ENCODE results near the gene C5orf46. TPM values are rescaled to one million over a fixed set of nuclear protein-coding genes. Genes with fewer than 3 reads are reported as not detected.

The C5orf46 gene
- total RNA-seq, 5 donors from 2014 or later (not counting 1 experiment from before 2014, with no cell fraction given) = not detected

- DNase-seq = no peak
- Mint-ChIP-seq H3K27ac (no peak overlapping the region), H3K4me1 (no peaks in the 10 kb centered on the region), H3K4me3 (no peak overlapping the region), H3K9me3 (no peaks in the 10 kb centered on the region), H3K27me3 (peaks cover 12 to 20% of the 10 kb centered on the region in 2 donors), H3K36me3 (no peaks in the 10 kb centered on the region)
- no peaks in the 10 kb centered on the region for H3K4me1 ChIP-seq (ENCODE audit: control insufficient read depth in 1 of 2, extremely low read depth in 1 of 2, insufficient read depth in 2 of 2, low read length in 2 of 2)
- WGBS (ENCODE audit: insufficient coverage) = no CpG with 5 or more reads among the region's 3 CpGs
- POLR2A ChIA-PET = no interaction called here
- no peak for ATAC-seq (replicated peaks in 1 of 4)
- H3K36me3 ChIP-seq (ENCODE audit: control insufficient read depth in 2 of 2, extremely low read depth in 1 of 2, insufficient read depth in 1 of 2, low read length in 1 of 2) = no peaks in the 10 kb centered on the region
- H3K9me3 ChIP-seq = no peaks in the 10 kb centered on the region
- no peaks in the 10 kb centered on the region for H3K27me3 ChIP-seq (replicated peaks in 1 of 2; ENCODE audit: control insufficient read depth in 2 of 2, extremely low read depth in 1 of 2, insufficient read depth in 2 of 2, low read length in 1 of 2)
- CTCF ChIA-PET = interaction anchor here in 1 of 2 donors (0.6 kb wide), 1 partner anchor 542 kb away, joined by 3 read pairs; no protein-coding TSS in a partner anchor
- H3K27ac ChIP-seq (ENCODE audit: low read length) = no peak overlapping the region
- H3K4me3 ChIP-seq (ENCODE audit: control insufficient read depth in 1 of 2, extremely low read depth in 1 of 2, low read length in 1 of 2) = no peak overlapping the region
These were observed 19.2 kb downstream of the C5orf46 start for GRCh38 chr5:147887026-147887627.

DNA sequence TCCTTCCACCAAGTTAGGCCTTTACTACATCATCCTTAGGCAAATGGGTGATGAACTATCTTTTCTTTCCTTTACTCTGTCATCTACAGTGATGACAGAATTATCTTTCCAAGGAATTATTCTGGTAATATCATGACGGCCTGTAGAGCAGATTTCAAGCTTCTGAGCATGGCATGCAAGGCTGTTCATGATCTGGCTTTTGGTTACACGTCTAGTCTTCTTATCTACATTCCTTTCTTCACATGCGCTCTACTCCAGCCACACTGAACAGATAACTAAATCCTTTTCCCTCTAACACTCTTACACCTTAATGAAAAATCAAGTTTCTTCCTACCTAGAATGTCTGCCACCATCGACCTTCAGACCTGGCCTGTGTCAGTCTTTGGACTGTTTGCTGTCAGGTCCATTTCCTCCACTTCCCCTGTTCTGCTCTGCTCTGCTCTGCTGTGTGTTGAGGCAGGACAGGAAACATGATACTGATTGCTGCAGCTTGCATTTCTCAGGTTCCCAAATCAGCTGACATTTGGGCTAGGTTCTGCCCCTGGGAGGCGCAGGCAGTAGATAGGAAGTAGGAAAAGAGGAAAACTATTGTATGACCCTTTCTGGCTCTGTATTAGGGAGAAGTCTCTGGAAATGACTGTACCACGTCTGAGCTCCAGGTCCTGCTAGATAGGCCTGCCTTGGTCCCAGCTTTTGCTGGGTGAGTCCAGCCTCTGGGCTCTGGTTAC is 23.6 kb downstream of the C5orf46 start:
- CTCF ChIA-PET = no interaction called here
- Histone ChIP-seq H3K36me3 (ENCODE audit: control insufficient read depth in 2 of 2, extremely low read depth in 1 of 2, insufficient read depth in 1 of 2, low read length in 1 of 2) (no peaks in the 10 kb centered on the region), H3K27me3 (replicated peaks in 1 of 2; ENCODE audit: control insufficient read depth in 2 of 2, extremely low read depth in 1 of 2, insufficient read depth in 2 of 2, low read length in 1 of 2) (no peaks in the 10 kb centered on the region), H3K27ac (ENCODE audit: low read length) (no peak overlapping the region), H3K4me1 (ENCODE audit: control insufficient read depth in 1 of 2, extremely low read depth in 1 of 2, insufficient read depth in 2 of 2, low read length in 2 of 2) (no peaks in the 10 kb centered on the region), H3K9me3 (no peaks in the 10 kb centered on the region), H3K4me3 (ENCODE audit: control insufficient read depth in 1 of 2, extremely low read depth in 1 of 2, low read length in 1 of 2) (no peak overlapping the region)
- Mint-ChIP-seq H3K9me3 (no peaks in the 10 kb centered on the region), H3K4me3 (no peak overlapping the region), H3K27me3 (peaks cover 14 to 24% of the 10 kb centered on the region in 2 donors), H3K4me1 (no peaks in the 10 kb centered on the region), H3K27ac (no peak overlapping the region), H3K36me3 (no peaks in the 10 kb centered on the region)
- WGBS (ENCODE audit: insufficient coverage) = 81% methylated on average over 4 of the region's 6 CpGs
- no peak for ATAC-seq (replicated peaks in 1 of 4)
- POLR2A ChIA-PET = no interaction called here
- DNase-seq = no peak

DNA sequence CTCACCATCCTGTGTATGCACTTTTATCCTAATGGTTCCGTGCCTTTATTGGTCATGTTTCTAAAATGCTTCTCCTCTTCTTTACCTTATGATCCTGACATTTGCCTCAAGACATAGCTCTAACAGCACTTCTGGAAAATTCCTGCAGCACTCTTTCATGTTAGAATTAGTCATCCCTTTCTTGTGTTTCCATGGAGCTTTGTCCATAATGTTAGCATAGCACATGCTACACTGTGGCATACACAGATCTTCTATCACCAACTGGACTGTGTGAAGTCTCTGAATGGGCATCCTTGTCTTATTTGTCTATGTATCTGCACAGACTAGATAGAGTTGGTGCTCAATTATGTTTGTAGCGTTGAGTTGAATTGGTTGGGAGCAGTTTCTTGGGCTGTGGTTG is 25.9 kb downstream of the C5orf46 start:
- CTCF ChIA-PET = interaction anchor here (0.7 to 0.9 kb wide), 2 partner anchors 20 to 89 kb away, joined by 3 read pairs; no protein-coding TSS in a partner anchor
- H3K4me3 ChIP-seq (ENCODE audit: control insufficient read depth in 1 of 2, extremely low read depth in 1 of 2, low read length in 1 of 2) = no peak overlapping the region
- no peaks in the 10 kb centered on the region for H3K36me3 ChIP-seq (ENCODE audit: control insufficient read depth in 2 of 2, extremely low read depth in 1 of 2, insufficient read depth in 1 of 2, low read length in 1 of 2)
- Mint-ChIP-seq H3K4me1 (no peaks in the 10 kb centered on the region), H3K36me3 (no peaks in the 10 kb centered on the region), H3K9me3 (no peaks in the 10 kb centered on the region), H3K4me3 (no peak overlapping the region), H3K27me3 (peaks cover 14 to 23% of the 10 kb centered on the region in 2 donors), H3K27ac (no peak overlapping the region)
- no CpG with 5 or more reads among the region's 2 CpGs for WGBS (ENCODE audit: insufficient coverage)
- no peaks in the 10 kb centered on the region for H3K27me3 ChIP-seq (replicated peaks in 1 of 2; ENCODE audit: control insufficient read depth in 2 of 2, extremely low read depth in 1 of 2, insufficient read depth in 2 of 2, low read length in 1 of 2)
- ATAC-seq (replicated peaks in 1 of 4) = no peak
- DNase-seq = no peak
- H3K4me1 ChIP-seq (ENCODE audit: control insufficient read depth in 1 of 2, extremely low read depth in 1 of 2, insufficient read depth in 2 of 2, low read length in 2 of 2) = no peaks in the 10 kb centered on the region
- POLR2A ChIA-PET = no interaction called here
- H3K9me3 ChIP-seq = no peaks in the 10 kb centered on the region
- H3K27ac ChIP-seq (ENCODE audit: low read length) = no peak overlapping the region

GRCh38 chr5:147879784-147880183 is 26.6 kb downstream of the C5orf46 start:
- Mint-ChIP-seq H3K4me3 (no peak overlapping the region), H3K9me3 (no peaks in the 10 kb centered on the region), H3K27me3 (peaks cover 10 to 20% of the 10 kb centered on the region in 2 donors), H3K4me1 (no peaks in the 10 kb centered on the region), H3K36me3 (no peaks in the 10 kb centered on the region), H3K27ac (no peak overlapping the region)
- H3K27ac ChIP-seq (ENCODE audit: low read length) = no peak overlapping the region
- DNase-seq (no peak), ATAC-seq (replicated peaks in 1 of 4) (no peak)
- WGBS (ENCODE audit: insufficient coverage) = no CpG with 5 or more reads among the region's 3 CpGs
- H3K4me3 ChIP-seq (ENCODE audit: control insufficient read depth in 1 of 2, extremely low read depth in 1 of 2, low read length in 1 of 2) = no peak overlapping the region
- CTCF ChIA-PET = no interaction called here
- no peaks in the 10 kb centered on the region for H3K4me1 ChIP-seq (ENCODE audit: control insufficient read depth in 1 of 2, extremely low read depth in 1 of 2, insufficient read depth in 2 of 2, low read length in 2 of 2)
- H3K9me3 ChIP-seq = no peaks in the 10 kb centered on the region
- no peaks in the 10 kb centered on the region for H3K27me3 ChIP-seq (replicated peaks in 1 of 2; ENCODE audit: control insufficient read depth in 2 of 2, extremely low read depth in 1 of 2, insufficient read depth in 2 of 2, low read length in 1 of 2)
- POLR2A ChIA-PET = no interaction called here
- H3K36me3 ChIP-seq (ENCODE audit: control insufficient read depth in 2 of 2, extremely low read depth in 1 of 2, insufficient read depth in 1 of 2, low read length in 1 of 2) = no peaks in the 10 kb centered on the region

DNA sequence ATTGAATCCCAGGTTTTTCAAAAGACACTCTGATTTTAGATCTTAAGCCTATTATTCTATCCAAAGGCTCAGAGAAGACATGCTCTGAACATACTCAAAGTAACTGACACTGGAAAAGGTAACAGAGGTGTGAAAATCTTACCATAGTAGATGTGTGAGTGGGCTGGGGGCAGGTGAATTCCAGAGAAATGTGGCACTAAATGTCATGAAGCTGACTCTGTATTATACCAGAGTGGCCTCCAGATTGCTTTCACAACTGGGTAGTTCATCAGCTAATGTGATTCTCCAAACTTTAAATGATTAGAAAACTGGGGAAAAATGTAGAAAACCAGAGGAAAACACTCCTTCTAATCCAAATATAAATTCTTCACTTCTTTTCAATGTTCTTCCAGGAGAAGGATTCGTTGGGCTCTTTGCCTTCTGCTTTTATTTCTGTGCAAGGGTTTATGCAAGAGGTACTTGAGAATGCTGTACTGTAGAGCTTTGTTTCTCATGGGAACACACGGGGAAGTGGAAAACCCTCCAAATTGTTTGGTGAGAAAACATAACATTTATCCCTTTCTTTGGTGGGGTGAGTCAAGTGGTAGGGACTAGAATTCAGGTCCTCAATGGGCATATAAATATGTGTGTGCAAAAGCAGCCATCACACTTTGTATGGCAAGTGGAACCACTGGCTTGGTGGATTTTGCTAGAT is 28.1 kb downstream of the C5orf46 start, which contains the start of gene SCGB3A2:
Gene SCGB3A2 (plus strand): TSS at position 646 of the 694 bp plus-strand sequence. CDS start 93 bp downstream, outside the sequence.
- Mint-ChIP-seq H3K4me1 (no peaks in the 10 kb centered on the region), H3K36me3 (no peaks in the 10 kb centered on the region), H3K27me3 (peaks cover 7 to 14% of the 10 kb centered on the region in 2 donors), H3K4me3 (no peak within 1 kb of the TSS), H3K9me3 (no peaks in the 10 kb centered on the region), H3K27ac (no peak within 1 kb of the TSS)
- no peak within 1 kb of the TSS for H3K4me3 ChIP-seq (ENCODE audit: control insufficient read depth in 1 of 2, extremely low read depth in 1 of 2, low read length in 1 of 2)
- no peaks in the 10 kb centered on the region for H3K36me3 ChIP-seq (ENCODE audit: control insufficient read depth in 2 of 2, extremely low read depth in 1 of 2, insufficient read depth in 1 of 2, low read length in 1 of 2)
- no peaks in the 10 kb centered on the region for H3K4me1 ChIP-seq (ENCODE audit: control insufficient read depth in 1 of 2, extremely low read depth in 1 of 2, insufficient read depth in 2 of 2, low read length in 2 of 2)
- WGBS (ENCODE audit: insufficient coverage) = no CpG with 5 or more reads among the region's 2 CpGs
- no peak for DNase-seq
- H3K27me3 ChIP-seq (replicated peaks in 1 of 2; ENCODE audit: control insufficient read depth in 2 of 2, extremely low read depth in 1 of 2, insufficient read depth in 2 of 2, low read length in 1 of 2) = no peaks in the 10 kb centered on the region
- ChIA-PET POLR2A (no interaction called here), CTCF (no interaction called here)
- ATAC-seq (replicated peaks in 1 of 4) = no peak
- H3K9me3 ChIP-seq = no peaks in the 10 kb centered on the region
- H3K27ac ChIP-seq (ENCODE audit: low read length) = no peak within 1 kb of the TSS

- ChIA-PET CTCF (no interaction called here), POLR2A (no interaction called here)
- Mint-ChIP-seq H3K27ac (no peak overlapping the region), H3K4me1 (no peaks in the 10 kb centered on the region), H3K27me3 (peaks cover 7 to 14% of the 10 kb centered on the region in 2 donors), H3K4me3 (no peak overlapping the region), H3K9me3 (no peaks in the 10 kb centered on the region), H3K36me3 (no peaks in the 10 kb centered on the region)
- H3K4me1 ChIP-seq (ENCODE audit: control insufficient read depth in 1 of 2, extremely low read depth in 1 of 2, insufficient read depth in 2 of 2, low read length in 2 of 2) = no peaks in the 10 kb centered on the region
- WGBS (ENCODE audit: insufficient coverage) = no CpG with 5 or more reads among the region's 2 CpGs
- DNase-seq (no peak), ATAC-seq (replicated peaks in 1 of 4) (no peak)
- H3K36me3 ChIP-seq (ENCODE audit: control insufficient read depth in 2 of 2, extremely low read depth in 1 of 2, insufficient read depth in 1 of 2, low read length in 1 of 2) = no peaks in the 10 kb centered on the region
- H3K4me3 ChIP-seq (ENCODE audit: control insufficient read depth in 1 of 2, extremely low read depth in 1 of 2, low read length in 1 of 2) = no peak overlapping the region
- H3K27ac ChIP-seq (ENCODE audit: low read length) = no peak overlapping the region
- no peaks in the 10 kb centered on the region for H3K27me3 ChIP-seq (replicated peaks in 1 of 2; ENCODE audit: control insufficient read depth in 2 of 2, extremely low read depth in 1 of 2, insufficient read depth in 2 of 2, low read length in 1 of 2)
- no peaks in the 10 kb centered on the region for H3K9me3 ChIP-seq
These were observed 29.7 kb downstream of the C5orf46 start for GRCh38 chr5:147876626-147877025.

Measured in T-cell (primary cell).